GM19395 (cell line): ENCODE results near the gene MACC1.

Source experiments
- ATAC-seq: cut with Tn5 transposase; IDR thresholded peaks from one replicate; pipeline ENCODE4 v1.9.1; 2021; ENCODE audit warnings: mild to moderate bottlenecking, moderate library complexity; ENCODE audit not compliant: unreplicated experiment

MACC1 gene

GRCh38 chr7:20217193-20217948 lies at the start of gene MACC1:
Gene MACC1, minus strand, starts transcription at chr7:20217384. Its CDS starts 55,522 bp downstream, at chr7:20161862.
- peak; percentile 50 for ATAC-seq

GRCh38 chr7:20264623-20265022 lies 47.4 kb upstream of the MACC1 start:
- no peak for ATAC-seq

GRCh38 chr7:20260223-20260622 lies 43.0 kb upstream of the MACC1 start:
- no peak for ATAC-seq

GRCh38 chr7:20257212-20257611 lies 40.0 kb upstream of the MACC1 start:
- no peak for ATAC-seq

- ATAC-seq = no peak
Measured at GRCh38 chr7:20249920-20250319, 32.7 kb upstream of the MACC1 start.

GRCh38 chr7:20249376-20249775 lies 32.2 kb upstream of the MACC1 start:
- ATAC-seq = no peak

- no peak for ATAC-seq
Measured at GRCh38 chr7:20246236-20246635, 29.1 kb upstream of the MACC1 start.

- ATAC-seq = no peak
Measured at GRCh38 chr7:20244334-20245120, 27.3 kb upstream of the MACC1 start.

- ATAC-seq = peak; percentile 50
Measured at GRCh38 chr7:20241911-20242261, 24.7 kb upstream of the MACC1 start.

- no peak for ATAC-seq
Measured at GRCh38 chr7:20241194-20241910, 24.2 kb upstream of the MACC1 start.

- ATAC-seq = peak; percentile 45
Measured at GRCh38 chr7:20240080-20240926, 23.1 kb upstream of the MACC1 start.

GRCh38 chr7:20238754-20239324 lies 21.7 kb upstream of the MACC1 start:
- peak; percentile 80 for ATAC-seq

GRCh38 chr7:20238194-20238753 lies 21.1 kb upstream of the MACC1 start:
- no peak for ATAC-seq

- ATAC-seq = no peak
Measured at GRCh38 chr7:20237464-20238193, 20.4 kb upstream of the MACC1 start.

GRCh38 chr7:20236790-20237189 lies 19.6 kb upstream of the MACC1 start:
- ATAC-seq = no peak

- no peak for ATAC-seq
Measured at GRCh38 chr7:20236043-20236442, 18.9 kb upstream of the MACC1 start.

GRCh38 chr7:20235288-20235687 lies 18.1 kb upstream of the MACC1 start:
- no peak for ATAC-seq

GRCh38 chr7:20233362-20233761 lies 16.2 kb upstream of the MACC1 start:
- peak; percentile 46 for ATAC-seq

GRCh38 chr7:20232848-20233247 lies 15.7 kb upstream of the MACC1 start:
- ATAC-seq = no peak
